Duodenal mucosa (tissue), 2 donors: ENCODE measurements around the gene STK17A.
"Not testable (repeated sequence)": the region's sequence is repeated elsewhere in the genome, so short reads cannot be mapped to it uniquely, and the experiment has no call there.

ENCODE experiments used
- H3K27ac ChIP-seq: one replicate; pipeline ENCODE4 v1.7.0; 2013; ENCODE audit warnings: low read depth, low read length
- H3K27me3 ChIP-seq, 2 donors: one replicate each; pipeline ENCODE4 v1.7.0; 2013; ENCODE audit warnings: low read length in 2 of 2, control low read depth in 1 of 2; ENCODE audit not compliant: insufficient read depth in 2 of 2, control insufficient read depth in 1 of 2
- H3K36me3 ChIP-seq, 2 donors: one replicate each; pipeline ENCODE4 v1.7.0; 2013; ENCODE audit warnings: low read length in 2 of 2, control low read depth in 1 of 2; ENCODE audit not compliant: insufficient read depth in 2 of 2, control insufficient read depth in 1 of 2
- H3K4me1 ChIP-seq, 2 donors: one replicate each; pipeline ENCODE4 v1.7.0; 2013; ENCODE audit warnings: low read length in 2 of 2, control low read depth in 1 of 2; ENCODE audit not compliant: insufficient read depth in 2 of 2, control insufficient read depth in 1 of 2
- H3K4me3 ChIP-seq, 2 donors: one replicate each; pipeline ENCODE4 v1.7.0; 2013; ENCODE audit warnings: low read length in 2 of 2, low read depth in 1 of 2
- H3K9ac ChIP-seq, 2 donors: one replicate each; pipeline ENCODE4 v1.7.0; 2013; ENCODE audit warnings: low read length in 2 of 2, low read depth in 1 of 2
- H3K9me3 ChIP-seq, 2 donors: one replicate each; pipeline ENCODE4 v1.7.0; 2013; ENCODE audit warnings: low read length in 2 of 2, control low read depth in 1 of 2; ENCODE audit not compliant: control insufficient read depth in 1 of 2

STK17A gene

GRCh38 chr7:43616977-43617376, 34.1 kb downstream of the STK17A start:
- Histone ChIP-seq H3K27me3 (no peaks in the 10 kb centered on the region), H3K9me3 (no peaks in the 10 kb centered on the region), H3K4me1 (no peaks in the 10 kb centered on the region), H3K9ac (no peak overlapping the region), H3K4me3 (no peak overlapping the region), H3K36me3 (peaks cover 16 to 23% of the 10 kb centered on the region in 2 donors), H3K27ac (no peak overlapping the region)

- Histone ChIP-seq H3K36me3 (peaks cover 15 to 25% of the 10 kb centered on the region in 2 donors), H3K9ac (no peak overlapping the region), H3K4me1 (no peaks in the 10 kb centered on the region), H3K27ac (no peak overlapping the region), H3K4me3 (no peak overlapping the region), H3K9me3 (no peaks in the 10 kb centered on the region), H3K27me3 (no peaks in the 10 kb centered on the region)
Measured at GRCh38 chr7:43618073-43618472, 35.2 kb downstream of the STK17A start.

GRCh38 chr7:43619213-43620012, 36.5 kb downstream of the STK17A start:
- H3K4me1 ChIP-seq, result no peaks in the 10 kb centered on the region
- no peak overlapping the region for H3K4me3 ChIP-seq
- no peak overlapping the region for H3K27ac ChIP-seq
- peaks cover 18 to 31% of the 10 kb centered on the region in 2 donors for H3K36me3 ChIP-seq
- H3K9ac ChIP-seq, result no peak overlapping the region
- no peaks in the 10 kb centered on the region for H3K9me3 ChIP-seq
- no peaks in the 10 kb centered on the region for H3K27me3 ChIP-seq

GRCh38 chr7:43621729-43622448, 39.0 kb downstream of the STK17A start:
- H3K36me3 ChIP-seq, result peaks cover 23 to 47% of the 10 kb centered on the region in 2 donors
- H3K27me3 ChIP-seq, result no peaks in the 10 kb centered on the region
- no peak overlapping the region for H3K27ac ChIP-seq
- H3K4me3 ChIP-seq, result no peak overlapping the region
- no peaks in the 10 kb centered on the region for H3K9me3 ChIP-seq
- H3K9ac ChIP-seq, result no peak overlapping the region
- no peaks in the 10 kb centered on the region for H3K4me1 ChIP-seq

- no peaks in the 10 kb centered on the region for H3K27me3 ChIP-seq
- H3K9ac ChIP-seq, result no peak overlapping the region
- H3K27ac ChIP-seq, result no peak overlapping the region
- H3K36me3 ChIP-seq, result peaks cover 28 to 41% of the 10 kb centered on the region in 2 donors
- H3K4me3 ChIP-seq, result no peak overlapping the region
- no peaks in the 10 kb centered on the region for H3K9me3 ChIP-seq
- H3K4me1 ChIP-seq, result no peaks in the 10 kb centered on the region
Measured at GRCh38 chr7:43624156-43624555, 41.2 kb downstream of the STK17A start.

GRCh38 chr7:43625453-43625852, 42.5 kb downstream of the STK17A start:
- Histone ChIP-seq H3K27ac (no peak overlapping the region), H3K36me3 (peaks cover 24 to 37% of the 10 kb centered on the region in 2 donors), H3K9me3 (no peaks in the 10 kb centered on the region)

GRCh38 chr7:43625980-43626379, 43.1 kb downstream of the STK17A start:
- Histone ChIP-seq H3K36me3 (peaks cover 24 to 37% of the 10 kb centered on the region in 2 donors), H3K27me3 (no peaks in the 10 kb centered on the region), H3K9me3 (no peaks in the 10 kb centered on the region), H3K9ac (no peak overlapping the region), H3K4me1 (no peaks in the 10 kb centered on the region), H3K27ac (no peak overlapping the region), H3K4me3 (no peak overlapping the region)

More at GRCh38 chr7:43625453-43625852, 42.5 kb downstream of the STK17A start:
- Histone ChIP-seq H3K9ac (no peak overlapping the region), H3K4me1 (no peaks in the 10 kb centered on the region), H3K4me3 (no peak overlapping the region), H3K27me3 (no peaks in the 10 kb centered on the region)

- H3K9ac ChIP-seq, result no peak overlapping the region
- no peaks in the 10 kb centered on the region for H3K4me1 ChIP-seq
- no peak overlapping the region for H3K27ac ChIP-seq
- H3K27me3 ChIP-seq, result no peaks in the 10 kb centered on the region
- no peaks in the 10 kb centered on the region for H3K9me3 ChIP-seq
- H3K36me3 ChIP-seq, result peaks cover 22 to 39% of the 10 kb centered on the region in 2 donors
- no peak overlapping the region for H3K4me3 ChIP-seq
Measured at GRCh38 chr7:43626695-43627094, 43.8 kb downstream of the STK17A start.

GRCh38 chr7:43627798-43628197, 44.9 kb downstream of the STK17A start:
- peaks cover 21 to 43% of the 10 kb centered on the region in 2 donors for H3K36me3 ChIP-seq
- H3K4me1 ChIP-seq, H3K27me3 ChIP-seq, H3K27ac ChIP-seq, H3K4me3 ChIP-seq, H3K9me3 ChIP-seq, H3K9ac ChIP-seq: not testable (repeated sequence)

- no peaks in the 10 kb centered on the region for H3K27me3 ChIP-seq
- H3K27ac ChIP-seq, result no peak overlapping the region
- no peaks in the 10 kb centered on the region for H3K4me1 ChIP-seq
- no peak overlapping the region for H3K9ac ChIP-seq
- H3K36me3 ChIP-seq, result peaks cover 26 to 48% of the 10 kb centered on the region in 2 donors
- no peaks in the 10 kb centered on the region for H3K9me3 ChIP-seq
- no peak overlapping the region for H3K4me3 ChIP-seq
Measured at GRCh38 chr7:43628431-43628830, 45.5 kb downstream of the STK17A start.
